Testis (tissue), 3 donors: ENCODE results near the gene OPTN. TPM values are rescaled to one million over a fixed set of nuclear protein-coding genes. Genes with fewer than 3 reads are reported as not detected.

Source experiments
- DNase-seq: peaks from one replicate; pipeline ENCODE4 v3.0.0-alpha.2; 2019
- H3K27ac ChIP-seq, 2 donors: fragments of 200-600 bp; sonication (generic); one replicate each; pipeline ENCODE4 v1.5.1; 2019
- H3K27me3 ChIP-seq: fragments of 200-600 bp; sonication (generic); one replicate; pipeline ENCODE4 v1.5.1; 2019
- H3K36me3 ChIP-seq: fragments of 200-600 bp; sonication (generic); one replicate; pipeline ENCODE4 v1.5.1; 2017; ENCODE audit warnings: low read depth; ENCODE audit errors: missing control alignments
- H3K4me1 ChIP-seq: fragments of 200-600 bp; sonication (generic); one replicate; pipeline ENCODE4 v1.5.1; 2019
- H3K4me3 ChIP-seq, 2 donors: fragments of 200-600 bp; sonication (generic); one replicate each; pipeline ENCODE4 v1.5.1; 2017 to 2019
- H3K9me3 ChIP-seq: fragments of 200-600 bp; sonication (generic); one replicate; pipeline ENCODE4 v1.5.1; 2017
- POLR2A ChIP-seq: fragments of 450-650 bp; IDR thresholded peaks from one replicate; pipeline ENCODE4 v1.6.1; 2017; ENCODE audit warnings: antibody characterized with exemption, mild to moderate bottlenecking, moderate library complexity
- WGBS, 2 donors: methylation state at CpG; one replicate each; pipeline ENCODE4 v1.1.5; 2018; 5-methylcytosine and 5-hydroxymethylcytosine counted together
- intact Hi-C: fragments of 100-400 bp; cut with DNase I; formaldehyde crosslinking; loops from one replicate; pipeline ENCODE4 v1.15.1; 2023; ENCODE audit warnings: low total_unique reads
- polyA plus RNA-seq: library from polyadenylated mRNA; stranded (reverse); fragments of 350-450 nt; fragmentation: Illumina TruSeq; extraction: RNeasy Lipid Tissue Mini Kit (QIAGEN cat#74804); gene quantifications from one replicate; pipeline ENCODE4 v1.2.3, GENCODE V29; 2014; ENCODE audit warnings: low read depth, low replicate concordance; ENCODE audit not compliant: insufficient read depth
- total RNA-seq, 2 donors: library from RNA; depleted of rRNA; stranded (reverse); fragments of >200 nt; gene quantifications; one replicate each; pipeline ENCODE4 v1.2.3, GENCODE V29; 2016
- TF ChIP-seq, protein P1 (sequence below), 3 experiments: fragments of 450-650 bp in 2 of 3; fragments of 200-600 bp in 1 of 3; sonication (generic) in 1 of 3; IDR thresholded peaks; one replicate each; pipeline ENCODE4 v1.5.1; 2016 to 2019; ENCODE audit warnings: antibody characterized with exemption in 3 of 3, mild to moderate bottlenecking in 2 of 3, moderate library complexity in 1 of 3

OPTN gene
- total and polyA plus RNA-seq, 3 donors from 2014 or later, result 87.5 to 130 (median 109) TPM

DNA sequence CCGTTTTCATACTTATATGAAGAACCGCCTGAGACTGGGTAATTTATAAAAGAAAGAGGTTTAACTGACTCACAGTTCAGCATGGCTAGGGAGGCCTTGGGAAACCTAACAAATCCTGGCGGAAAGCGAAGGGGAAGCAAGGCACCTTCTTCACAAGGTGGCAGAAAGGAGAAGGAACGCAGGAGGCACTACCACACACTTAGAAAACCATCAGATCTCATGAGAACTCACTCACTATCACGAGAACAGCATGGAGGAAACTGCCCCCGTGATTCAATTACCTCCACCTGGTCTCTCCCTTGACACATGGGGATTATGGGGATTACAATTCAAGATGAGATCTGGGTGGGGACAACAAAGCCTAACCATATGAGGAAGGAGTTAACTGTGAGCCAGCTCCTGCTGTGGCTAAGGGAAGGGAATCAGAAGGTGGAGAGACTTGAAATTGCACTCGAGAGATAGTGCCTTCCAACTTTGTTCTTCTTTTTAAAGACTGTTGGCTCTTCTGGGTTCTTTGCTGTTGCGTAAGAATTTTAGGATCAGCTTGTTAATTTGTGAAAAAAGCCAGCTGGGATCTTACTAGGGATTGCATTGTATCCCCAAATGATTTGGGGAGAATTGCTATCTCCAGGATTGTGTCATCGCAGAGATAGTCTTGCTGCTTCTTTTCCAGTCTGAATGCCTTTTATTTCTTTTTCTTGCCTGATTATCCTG is 21.0 kb downstream of the OPTN start:
- TF ChIP-seq, protein P1, sequence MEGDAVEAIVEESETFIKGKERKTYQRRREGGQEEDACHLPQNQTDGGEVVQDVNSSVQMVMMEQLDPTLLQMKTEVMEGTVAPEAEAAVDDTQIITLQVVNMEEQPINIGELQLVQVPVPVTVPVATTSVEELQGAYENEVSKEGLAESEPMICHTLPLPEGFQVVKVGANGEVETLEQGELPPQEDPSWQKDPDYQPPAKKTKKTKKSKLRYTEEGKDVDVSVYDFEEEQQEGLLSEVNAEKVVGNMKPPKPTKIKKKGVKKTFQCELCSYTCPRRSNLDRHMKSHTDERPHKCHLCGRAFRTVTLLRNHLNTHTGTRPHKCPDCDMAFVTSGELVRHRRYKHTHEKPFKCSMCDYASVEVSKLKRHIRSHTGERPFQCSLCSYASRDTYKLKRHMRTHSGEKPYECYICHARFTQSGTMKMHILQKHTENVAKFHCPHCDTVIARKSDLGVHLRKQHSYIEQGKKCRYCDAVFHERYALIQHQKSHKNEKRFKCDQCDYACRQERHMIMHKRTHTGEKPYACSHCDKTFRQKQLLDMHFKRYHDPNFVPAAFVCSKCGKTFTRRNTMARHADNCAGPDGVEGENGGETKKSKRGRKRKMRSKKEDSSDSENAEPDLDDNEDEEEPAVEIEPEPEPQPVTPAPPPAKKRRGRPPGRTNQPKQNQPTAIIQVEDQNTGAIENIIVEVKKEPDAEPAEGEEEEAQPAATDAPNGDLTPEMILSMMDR (IDR thresholded peaks at IDR 0.05), result no peak
- TF ChIP-seq POLR2A, result no peak
- peak overlapping the region in 1 of 2 donors; percentile 26 for H3K27ac ChIP-seq
- WGBS, 2 donors, result 82% methylated on average over 10 of the region's 10 CpGs
- intact Hi-C loops, result no loop called here
- H3K4me1 ChIP-seq, result peaks cover 15% of the 10 kb centered on the region
- DNase-seq, result no peak
- H3K9me3 ChIP-seq, result no peaks in the 10 kb centered on the region
- no peaks in the 10 kb centered on the region for H3K27me3 ChIP-seq
- H3K4me3 ChIP-seq, result no peak overlapping the region
- H3K36me3 ChIP-seq, result no peaks in the 10 kb centered on the region

DNA sequence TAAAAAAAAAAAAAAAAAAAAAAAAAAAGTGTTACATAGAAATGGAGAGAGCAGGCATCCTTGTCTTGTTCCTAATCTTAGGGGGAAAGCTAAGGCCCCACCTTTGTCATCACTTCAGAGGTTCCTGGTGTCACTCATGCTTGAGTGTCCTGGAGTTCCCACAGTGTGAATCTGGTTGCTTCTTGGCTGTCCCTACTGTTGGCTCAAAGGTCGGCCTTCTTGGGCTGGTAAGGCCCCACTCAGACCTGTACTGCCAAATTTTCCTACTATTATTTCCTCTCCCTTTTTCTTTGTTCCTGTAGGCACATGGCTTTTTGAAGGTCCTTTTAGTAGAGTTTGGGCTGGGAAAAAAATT is 21.5 kb downstream of the OPTN start:
- TF ChIP-seq, protein P1 (IDR thresholded peaks at IDR 0.05), result no peak
- no peak for TF ChIP-seq POLR2A
- Histone ChIP-seq H3K9me3 (no peaks in the 10 kb centered on the region), H3K27ac (no peak overlapping the region), H3K36me3 (no peaks in the 10 kb centered on the region), H3K4me1 (peaks cover 10% of the 10 kb centered on the region), H3K27me3 (no peaks in the 10 kb centered on the region), H3K4me3 (no peak overlapping the region)
- intact Hi-C loops, result no loop called here
- no peak for DNase-seq
- 84 to 86% methylated on average over 1 of the region's 1 CpG for WGBS, 2 donors

DNA sequence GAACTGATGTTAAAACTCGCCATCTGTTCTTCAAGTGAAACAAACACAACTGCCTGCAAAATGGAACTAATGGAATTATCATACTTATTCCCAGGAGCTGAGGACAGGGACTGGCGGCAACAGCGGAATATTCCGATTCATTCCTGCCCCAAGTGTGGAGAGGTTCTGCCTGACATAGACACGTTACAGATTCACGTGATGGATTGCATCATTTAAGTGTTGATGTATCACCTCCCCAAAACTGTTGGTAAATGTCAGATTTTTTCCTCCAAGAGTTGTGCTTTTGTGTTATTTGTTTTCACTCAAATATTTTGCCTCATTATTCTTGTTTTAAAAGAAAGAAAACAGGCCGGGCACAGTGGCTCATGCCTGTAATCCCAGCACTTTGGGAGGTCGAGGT is 36.7 kb downstream of the OPTN start:
- no peaks in the 10 kb centered on the region for H3K36me3 ChIP-seq
- no peak overlapping the region for H3K4me3 ChIP-seq
- intact Hi-C loops, result no loop called here
- H3K27me3 ChIP-seq, result no peaks in the 10 kb centered on the region
- WGBS, 2 donors, result 94 to 95% methylated on average over 8 of the region's 8 CpGs
- TF ChIP-seq POLR2A, result no peak
- TF ChIP-seq, protein P1 (IDR thresholded peaks at IDR 0.05), result no peak
- H3K27ac ChIP-seq, result no peak overlapping the region
- no peaks in the 10 kb centered on the region for H3K9me3 ChIP-seq
- H3K4me1 ChIP-seq, result no peaks in the 10 kb centered on the region
- no peak for DNase-seq

DNA sequence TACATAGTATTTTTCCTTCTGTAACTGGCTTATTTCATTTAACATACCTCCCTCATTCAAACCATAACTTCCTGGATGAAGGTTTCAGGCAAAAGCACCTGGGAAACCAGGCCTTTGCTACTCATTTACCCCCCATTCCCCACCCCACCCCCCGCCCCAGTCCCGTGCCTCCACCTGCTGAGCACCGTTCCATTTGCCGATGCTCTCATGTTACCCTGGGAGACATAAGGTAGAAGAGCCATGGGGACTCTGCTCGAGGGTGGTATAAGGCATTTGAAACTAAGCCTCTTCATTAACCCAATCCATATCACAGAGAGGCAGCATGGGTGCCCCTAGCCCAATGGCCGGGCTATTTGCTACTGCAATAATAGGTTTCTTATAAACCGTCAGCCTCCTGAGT is 39.2 kb downstream of the OPTN start:
- Histone ChIP-seq H3K36me3 (no peaks in the 10 kb centered on the region), H3K4me3 (no peak overlapping the region), H3K27ac (no peak overlapping the region), H3K4me1 (peaks cover 4% of the 10 kb centered on the region), H3K9me3 (no peaks in the 10 kb centered on the region), H3K27me3 (no peaks in the 10 kb centered on the region)
- WGBS, 2 donors, result 83% methylated on average over 7 of the region's 7 CpGs
- no peak for DNase-seq
- TF ChIP-seq, protein P1 (IDR thresholded peaks at IDR 0.05), result no peak
- no peak for TF ChIP-seq POLR2A
- intact Hi-C loops, result no loop called here

DNA sequence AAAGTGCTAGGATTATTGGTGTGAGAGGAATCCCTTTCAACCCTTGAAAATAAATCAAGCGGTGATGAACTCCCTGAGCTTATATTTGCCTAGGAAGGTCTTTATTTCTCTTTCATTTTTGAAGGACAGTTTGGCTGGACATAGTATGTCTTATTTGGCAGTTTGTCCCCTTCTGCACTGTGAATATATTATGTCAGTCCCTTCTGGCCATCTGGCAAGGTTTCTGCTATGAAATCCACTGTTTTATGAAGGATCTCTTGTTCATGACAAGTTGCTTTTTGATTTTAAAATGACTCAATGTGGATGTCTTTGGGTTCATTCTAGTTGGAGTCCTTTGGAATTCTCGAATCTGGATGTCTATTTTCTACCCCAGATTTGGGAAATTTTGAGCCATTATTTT is 39.7 kb downstream of the OPTN start:
- H3K4me1 ChIP-seq, result peaks cover 4% of the 10 kb centered on the region
- WGBS, 2 donors, result 91 to 96% methylated on average over 2 of the region's 2 CpGs
- H3K27me3 ChIP-seq, result no peaks in the 10 kb centered on the region
- intact Hi-C loops, result no loop called here
- H3K4me3 ChIP-seq, result no peak overlapping the region
- no peak for DNase-seq
- H3K27ac ChIP-seq, result no peak overlapping the region
- H3K36me3 ChIP-seq, result no peaks in the 10 kb centered on the region
- no peaks in the 10 kb centered on the region for H3K9me3 ChIP-seq
- no peak for TF ChIP-seq POLR2A
- TF ChIP-seq, protein P1 (IDR thresholded peaks at IDR 0.05), result no peak
